ENCODE results near the gene SPG11. TPM values are rescaled to one million over a fixed set of nuclear protein-coding genes. Genes with fewer than 3 reads are reported as not detected.
"Not testable (repeated sequence)": the region's sequence is repeated elsewhere in the genome, so short reads cannot be mapped to it uniquely, and the experiment has no call there.

SPG11 gene
- total RNA-seq, 4 donors from 2014 or later = 45.2 to 82.8 (median 55.5) TPM

GRCh38 chr15:44698641-44699040, 35.2 kb upstream of the SPG11 start:
- Histone ChIP-seq H3K4me1 (no peaks in the 10 kb centered on the region), H3K9me3 (peaks cover 0 to 32% (median 0%) of the 10 kb centered on the region in 3 donors), H3K27ac (no peak overlapping the region), H3K36me3 (no peaks in the 10 kb centered on the region), H3K27me3 (peaks cover 4% of the 10 kb centered on the region), H3K4me3 (no peak overlapping the region)
- ATAC-seq = no peak
- no peak for TF ChIP-seq POLR2AphosphoS5 (IDR thresholded peaks at IDR 0.05)
- TF ChIP-seq, protein P1, sequence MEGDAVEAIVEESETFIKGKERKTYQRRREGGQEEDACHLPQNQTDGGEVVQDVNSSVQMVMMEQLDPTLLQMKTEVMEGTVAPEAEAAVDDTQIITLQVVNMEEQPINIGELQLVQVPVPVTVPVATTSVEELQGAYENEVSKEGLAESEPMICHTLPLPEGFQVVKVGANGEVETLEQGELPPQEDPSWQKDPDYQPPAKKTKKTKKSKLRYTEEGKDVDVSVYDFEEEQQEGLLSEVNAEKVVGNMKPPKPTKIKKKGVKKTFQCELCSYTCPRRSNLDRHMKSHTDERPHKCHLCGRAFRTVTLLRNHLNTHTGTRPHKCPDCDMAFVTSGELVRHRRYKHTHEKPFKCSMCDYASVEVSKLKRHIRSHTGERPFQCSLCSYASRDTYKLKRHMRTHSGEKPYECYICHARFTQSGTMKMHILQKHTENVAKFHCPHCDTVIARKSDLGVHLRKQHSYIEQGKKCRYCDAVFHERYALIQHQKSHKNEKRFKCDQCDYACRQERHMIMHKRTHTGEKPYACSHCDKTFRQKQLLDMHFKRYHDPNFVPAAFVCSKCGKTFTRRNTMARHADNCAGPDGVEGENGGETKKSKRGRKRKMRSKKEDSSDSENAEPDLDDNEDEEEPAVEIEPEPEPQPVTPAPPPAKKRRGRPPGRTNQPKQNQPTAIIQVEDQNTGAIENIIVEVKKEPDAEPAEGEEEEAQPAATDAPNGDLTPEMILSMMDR (IDR thresholded peaks at IDR 0.05) = no peak
- no peak for TF ChIP-seq EP300 (IDR thresholded peaks at IDR 0.05)
- TF ChIP-seq POLR2A (IDR thresholded peaks at IDR 0.05) = no peak
- WGBS, 2 donors (ENCODE audit: low coverage in 1 of 2) = 75 to 83% methylated on average over 2 of the region's 2 CpGs

GRCh38 chr15:44697014-44697413, 33.6 kb upstream of the SPG11 start:
- Histone ChIP-seq H3K4me3 (no peak overlapping the region), H3K27me3 (peaks cover 4% of the 10 kb centered on the region), H3K36me3 (no peaks in the 10 kb centered on the region), H3K9me3 (peaks cover 0 to 23% (median 0%) of the 10 kb centered on the region in 3 donors), H3K27ac (no peak overlapping the region), H3K4me1 (no peaks in the 10 kb centered on the region)
- TF ChIP-seq, protein P1 (IDR thresholded peaks at IDR 0.05) = no peak
- no peak for ATAC-seq

DNA sequence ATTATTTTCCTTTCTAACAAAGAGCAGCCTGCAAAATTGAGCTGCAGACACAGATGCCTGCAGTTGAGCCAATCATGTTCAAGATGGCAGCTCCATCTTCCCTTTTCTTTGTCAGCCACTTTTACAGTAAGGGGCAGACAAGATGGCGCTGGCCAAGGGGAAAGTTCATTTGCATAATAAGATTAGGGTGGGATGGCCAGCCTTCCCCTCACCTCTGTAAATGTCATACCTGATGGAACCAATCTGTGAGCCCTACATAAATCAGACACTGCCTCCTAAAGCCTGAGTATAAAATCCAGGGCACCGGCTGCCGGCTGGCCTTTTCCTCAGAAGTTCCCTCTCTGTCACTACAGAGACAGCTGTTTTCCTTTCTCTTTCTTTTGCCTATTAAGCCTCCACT, 31.8 kb upstream of the SPG11 start:
- Histone ChIP-seq H3K27ac (no peak overlapping the region), H3K9me3 (peaks cover 0 to 12% (median 0%) of the 10 kb centered on the region in 3 donors), H3K4me3 (no peak overlapping the region), H3K36me3 (no peaks in the 10 kb centered on the region), H3K4me1 (no peaks in the 10 kb centered on the region), H3K27me3 (peaks cover 2% of the 10 kb centered on the region)
- no peak for TF ChIP-seq POLR2A (IDR thresholded peaks at IDR 0.05)
- TF ChIP-seq EP300 (IDR thresholded peaks at IDR 0.05) = no peak
- no peak for TF ChIP-seq POLR2AphosphoS5 (IDR thresholded peaks at IDR 0.05)
- TF ChIP-seq, protein P1 (IDR thresholded peaks at IDR 0.05) = no peak
- 35 to 43% methylated on average over 2 to 3 of the region's 3 CpGs for WGBS, 2 donors (ENCODE audit: low coverage in 1 of 2)
- no peak for ATAC-seq

DNA sequence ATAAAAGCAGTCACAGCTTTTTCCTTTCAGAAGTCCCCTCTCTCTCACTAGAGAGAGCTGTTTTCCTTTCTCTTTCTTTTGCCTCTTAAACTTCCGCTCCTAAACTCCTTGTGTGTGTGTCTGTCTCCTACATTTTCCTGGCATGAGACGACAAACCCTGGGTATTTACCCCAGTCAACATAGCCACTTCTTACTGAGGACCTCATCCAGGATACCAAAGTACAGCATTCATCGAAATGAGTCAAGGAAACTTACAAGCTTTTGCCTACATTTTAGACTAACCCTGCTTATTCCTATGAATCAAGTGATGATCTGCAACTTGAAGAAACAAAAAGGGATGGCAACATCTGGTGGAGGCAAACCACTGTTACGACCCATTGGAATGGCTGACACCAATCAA, 31.0 kb upstream of the SPG11 start:
- H3K4me1 ChIP-seq = no peaks in the 10 kb centered on the region
- no peak for ATAC-seq
- WGBS, 2 donors (ENCODE audit: low coverage in 1 of 2) = 80 to 84% methylated on average over 4 of the region's 4 CpGs
- H3K36me3 ChIP-seq = no peaks in the 10 kb centered on the region
- H3K27ac ChIP-seq = no peak overlapping the region
- peaks cover 0 to 3% (median 0%) of the 10 kb centered on the region in 3 donors for H3K9me3 ChIP-seq
- TF ChIP-seq POLR2A (IDR thresholded peaks at IDR 0.05) (no peak), EP300 (IDR thresholded peaks at IDR 0.05) (no peak), POLR2AphosphoS5 (IDR thresholded peaks at IDR 0.05) (no peak)
- TF ChIP-seq, protein P1 (IDR thresholded peaks at IDR 0.05) = no peak
- H3K4me3 ChIP-seq = no peak overlapping the region
- H3K27me3 ChIP-seq = no peaks in the 10 kb centered on the region

DNA sequence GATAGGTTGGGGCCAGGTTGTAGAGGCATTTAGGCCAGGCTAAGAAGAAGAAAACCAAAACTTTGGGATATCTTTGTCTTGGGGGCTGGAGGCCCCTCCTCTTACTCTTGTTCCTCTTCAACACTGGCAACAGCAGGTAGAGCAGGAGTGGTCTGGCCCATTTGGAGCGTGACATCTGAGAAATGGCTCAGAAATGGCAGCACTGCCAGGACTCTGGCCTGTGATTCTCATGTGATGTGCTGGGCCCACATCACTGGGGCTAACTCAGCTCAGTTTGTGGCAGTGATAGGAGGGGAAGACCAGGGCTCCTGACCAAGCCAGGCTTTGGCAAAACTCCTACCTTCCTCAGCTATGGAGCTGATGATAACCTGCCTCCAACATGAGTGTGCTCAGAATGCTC, 29.2 kb upstream of the SPG11 start:
- Histone ChIP-seq H3K27me3 (no peaks in the 10 kb centered on the region), H3K4me3 (no peak overlapping the region), H3K9me3 (no peaks in the 10 kb centered on the region), H3K36me3 (no peaks in the 10 kb centered on the region), H3K27ac (no peak overlapping the region), H3K4me1 (no peaks in the 10 kb centered on the region)
- TF ChIP-seq EP300 (IDR thresholded peaks at IDR 0.05) = no peak
- TF ChIP-seq, protein P1 (IDR thresholded peaks at IDR 0.05) = no peak
- TF ChIP-seq POLR2A (IDR thresholded peaks at IDR 0.05) = no peak
- TF ChIP-seq POLR2AphosphoS5 (IDR thresholded peaks at IDR 0.05) = no peak
- no CpG with 5 or more reads among the region's 1 CpG for WGBS, 2 donors (ENCODE audit: low coverage in 1 of 2)
- no peak for ATAC-seq

DNA sequence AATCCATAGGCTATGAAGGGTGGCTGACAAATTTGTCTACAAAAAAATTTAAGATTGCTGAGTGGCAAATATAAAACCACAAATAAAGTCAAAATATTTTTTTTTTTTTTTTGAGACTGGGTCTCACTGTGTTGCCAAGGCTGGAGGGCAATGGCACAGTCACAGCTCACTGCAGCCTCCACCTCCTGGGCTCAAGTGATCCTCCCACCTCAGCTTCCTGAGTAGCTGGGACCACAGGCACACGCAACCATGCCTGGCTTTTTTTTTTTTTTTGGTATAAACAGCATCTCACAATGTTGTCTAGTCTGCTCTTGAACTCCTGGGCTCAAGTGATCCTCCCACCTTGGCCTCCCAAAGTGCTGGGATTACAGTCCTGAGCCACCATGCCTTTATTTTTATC, 26.8 kb upstream of the SPG11 start:
- not testable (repeated sequence) for H3K4me1 ChIP-seq, H3K4me3 ChIP-seq, ATAC-seq, H3K27ac ChIP-seq, H3K27me3 ChIP-seq, H3K9me3 ChIP-seq, H3K36me3 ChIP-seq
- WGBS, 2 donors (ENCODE audit: low coverage in 1 of 2) = 0 to 38% methylated on average over 1 of the region's 1 CpG

DNA sequence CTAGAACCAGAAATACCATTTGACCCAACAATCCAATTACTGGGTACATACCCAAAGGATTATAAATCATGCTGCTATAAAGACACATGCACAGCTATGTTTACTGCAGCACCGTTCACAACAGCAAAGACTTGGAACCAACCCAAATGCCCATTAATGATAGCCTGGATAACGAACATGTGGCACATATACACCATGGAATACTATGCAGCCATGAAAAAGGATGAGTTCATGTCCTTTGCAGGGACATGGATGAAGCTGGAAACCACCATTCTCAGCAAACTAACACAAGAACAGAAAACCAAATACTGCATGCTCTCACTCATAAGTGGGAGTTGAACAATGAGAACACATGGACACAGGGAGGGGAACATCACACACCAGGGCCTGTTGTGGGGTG, 25.9 kb upstream of the SPG11 start:
- not testable (repeated sequence) for H3K36me3 ChIP-seq, H3K4me1 ChIP-seq, H3K27me3 ChIP-seq, H3K4me3 ChIP-seq, ATAC-seq, H3K9me3 ChIP-seq, H3K27ac ChIP-seq
- WGBS, 2 donors (ENCODE audit: low coverage in 1 of 2) = 69 to 93% methylated on average over 2 of the region's 2 CpGs
